K562 (cell line): ENCODE data around the gene ZNF331. TPM values are rescaled to one million over a fixed set of nuclear protein-coding genes. Genes with fewer than 3 reads are reported as not detected.

Experiments used
- ATAC-seq: fragments of 200-7000 bp; cut with Tn5 transposase; 3 replicates; pipeline ENCODE4 v1.9.1; 2020; ENCODE audit warnings: moderate library complexity
- BruUV-seq: library from RNA; stranded (reverse); fragments of 400-500 nt; replicated peaks from 2 replicates; lab custom pipeline; 2021; lab: Mats Ljungman, UMichigan
- CTCF ChIA-PET: fragments of 300-600 bp; formaldehyde crosslinking; extraction: SDS; loops from one replicate; lab custom pipeline; 2021; ENCODE audit warnings: low intra/inter-chr PET ratio; lab: Yijun Ruan, JAX
- POLR2A ChIA-PET: fragments of 300-600, 350-650 bp; sonication (Branson Sonifier 250); formaldehyde crosslinking; extraction: SDS; loops from one replicate; lab custom pipeline; 2021; ENCODE audit warnings: antibody characterized with exemption, inconsistent platforms; lab: Yijun Ruan, JAX
- DNase-seq, 4 experiments: peaks; one replicate each; pipeline versions ENCODE4 v3.0.0 to v3.0.0-alpha.2; 2011 to 2018; ENCODE audit warnings: low spot score in 3 of 4, mixed read lengths in 3 of 4; ENCODE audit errors: extremely low read depth in 1 of 4
- FAIRE-seq: peaks from 2 replicates; lab custom pipeline; 2011; peaks lifted over from hg19 to GRCh38; lab: Jason Lieb, UNC
- H2AFZ ChIP-seq: 2 replicates; pipeline ENCODE4 v1.6.0; 2011; ENCODE audit warnings: low read depth, low read length, control low read depth, inconsistent platforms
- H3K27ac ChIP-seq: fragments of 200-600 bp; 3 replicates; pipeline ENCODE4 v1.8.0; 2011; ENCODE audit warnings: low read depth, mild to moderate bottlenecking, control low read depth, inconsistent platforms, low read length, moderate library complexity, mixed read lengths; ENCODE audit errors: extremely low read depth
- H3K27me3 ChIP-seq, 2 experiments: fragments of 300-600 bp in 1 of 2; 2 replicates in 1 of 2; 3 replicates in 1 of 2; pipeline versions ENCODE4 v1.6.0 to v1.8.0; 2011; ENCODE audit warnings: inconsistent platforms in 2 of 2, low read length in 2 of 2, mild to moderate bottlenecking in 1 of 2, mixed read lengths in 1 of 2, moderate library complexity in 1 of 2; ENCODE audit not compliant: control insufficient read depth in 2 of 2, insufficient read depth in 2 of 2
- H3K36me3 ChIP-seq: fragments of 300-600 bp; 3 replicates; pipeline ENCODE4 v1.8.0; 2011; ENCODE audit warnings: mild to moderate bottlenecking, low read length, inconsistent platforms; ENCODE audit not compliant: control insufficient read depth, insufficient read depth
- H3K4me1 ChIP-seq, 2 experiments: fragments of 200-600 bp in 1 of 2; replicated peaks in 1 of 2; 2 replicates in 1 of 2; 3 replicates in 1 of 2; pipeline versions ENCODE4 v1.5.1 to v1.8.0; 2011; ENCODE audit warnings: inconsistent platforms in 2 of 2, low read length in 2 of 2, mild to moderate bottlenecking in 1 of 2, mixed read lengths in 1 of 2, moderate library complexity in 1 of 2; ENCODE audit not compliant: control insufficient read depth in 2 of 2, insufficient read depth in 2 of 2
- H3K4me2 ChIP-seq: 2 replicates; pipeline ENCODE4 v1.6.1; 2011; ENCODE audit warnings: low read length, control low read depth, inconsistent platforms, mixed read lengths; ENCODE audit not compliant: insufficient read depth
- H3K4me3 ChIP-seq: fragments of 200-600 bp; sonication (generic), shearing (Covaris generic); 2 replicates; pipeline ENCODE4 v1.5.1; 2016; ENCODE audit warnings: control low read depth, inconsistent platforms
- H3K79me2 ChIP-seq: fragments of 200-600 bp; 3 replicates; pipeline ENCODE4 v1.8.0; 2011; ENCODE audit warnings: low read length, inconsistent platforms; ENCODE audit not compliant: control insufficient read depth, insufficient read depth
- H3K9ac ChIP-seq, 2 experiments: 2 replicates each; pipeline versions ENCODE4 v1.6.0 to v1.6.1; 2011; ENCODE audit warnings: low read depth in 2 of 2, low read length in 2 of 2, control low read depth in 1 of 2, inconsistent platforms in 1 of 2, mild to moderate bottlenecking in 1 of 2, mixed read lengths in 1 of 2; ENCODE audit not compliant: insufficient read depth in 1 of 2
- H3K9me1 ChIP-seq: one replicate; pipeline ENCODE4 v1.6.0; 2011; ENCODE audit warnings: inconsistent platforms, mild to moderate bottlenecking, low read length, moderate library complexity; ENCODE audit not compliant: control insufficient read depth, insufficient read depth
- H3K9me3 ChIP-seq: replicated peaks from 2 replicates; pipeline ENCODE4 v1.5.1; 2011; ENCODE audit warnings: low read depth, low read length, inconsistent platforms; ENCODE audit not compliant: control insufficient read depth, insufficient read depth
- H4K20me1 ChIP-seq: replicated peaks from 2 replicates; pipeline ENCODE4 v1.6.1; 2011; ENCODE audit warnings: low read length, inconsistent platforms, mixed read lengths; ENCODE audit not compliant: control insufficient read depth, insufficient read depth
- ATF7 ChIP-seq: fragments of 450-650 bp; IDR thresholded peaks from 2 replicates; pipeline ENCODE4 v1.7.1; 2014; ENCODE audit warnings: mild to moderate bottlenecking, moderate library complexity
- ESRRB ChIP-seq: fragments of 250-450 bp; sonication (Bioruptor Pico); IDR thresholded peaks from 2 replicates; pipeline ENCODE4 v1.5.0; 2020; ENCODE audit warnings: mild to moderate bottlenecking, moderate library complexity, borderline replicate concordance
- MYNN ChIP-seq, 2 experiments: sonication (generic); formaldehyde crosslinking in 1 of 2; IDR thresholded peaks; 2 replicates each; pipeline versions ENCODE4 v1.5.0 to v1.6.1; 2016 to 2020; ENCODE audit warnings: antibody characterized with exemption in 1 of 2, missing genetic modification reagents in 1 of 2
- NCOA4 ChIP-seq: fragments of 450-650 bp; IDR thresholded peaks from 2 replicates; pipeline ENCODE4 v1.6.1; 2018; ENCODE audit warnings: mild to moderate bottlenecking; ENCODE audit not compliant: partially characterized antibody
- SUPT5H ChIP-seq: fragments of 450-650 bp; IDR thresholded peaks from 2 replicates; pipeline ENCODE4 v1.6.1; 2016
- ZNF232 ChIP-seq: sonication (generic); formaldehyde crosslinking; IDR thresholded peaks from 2 replicates; pipeline ENCODE4 v1.8.0; 2022; ENCODE audit warnings: mild to moderate bottlenecking, missing genetic modification reagents
- ZNF24 ChIP-seq: fragments of 450-650 bp; IDR thresholded peaks from 2 replicates; pipeline ENCODE4 v1.6.1; 2016
- ZNF253 ChIP-seq: fragments of 250-450 bp; sonication (Bioruptor Pico); conservative IDR thresholded peaks from 2 replicates; pipeline ENCODE4 v1.6.1; 2021; ENCODE audit warnings: mild to moderate bottlenecking
- ZNF324 ChIP-seq: fragments of 250-450 bp; sonication (Bioruptor Pico); IDR thresholded peaks from 2 replicates; pipeline ENCODE4 v1.4.0; 2020; ENCODE audit warnings: mild to moderate bottlenecking
- WGBS: fragments of 100-300 bp; shearing (Covaris generic); methylation state at CpG from one replicate; pipeline ENCODE4 v1.1.6; 2016; ENCODE audit warnings: low coverage, mixed read lengths; ENCODE audit not compliant: insufficient coverage; ENCODE audit errors: missing lambda C conversion rate; 5-methylcytosine and 5-hydroxymethylcytosine counted together
- in situ Hi-C: fragments of 300-500 bp; cut with MboI; formaldehyde crosslinking; loops from 4 replicates; pipeline ENCODE4 v1.15.0; 2018; ENCODE audit warnings: inconsistent platforms, mixed read lengths
- intact Hi-C: fragments of 100-400 bp; cut with micrococcal nuclease; formaldehyde crosslinking; loops from 2 replicates; pipeline ENCODE4 v1.14.2; 2022
- polyA plus RNA-seq, 8 experiments: library from polyadenylated mRNA; depleted of rRNA in 4 of 8; stranded (reverse) in 5 of 8; unstranded in 3 of 8; fragments of >200 nt; fragmentation: Nextera tagmentation in 2 of 8; fragmentation: Illumina TruSeq in 1 of 8; extraction: Ambion mirVana in 2 of 8; extraction: Trizol in 1 of 8; gene quantifications; 2 replicates each; pipeline versions ENCODE4 v1.2.1 to v1.2.3, GENCODE V29; 2011 to 2014; ENCODE audit warnings: inconsistent platforms in 1 of 8, missing spikeins in 1 of 8
- total RNA-seq, 7 experiments: library from RNA; depleted of rRNA in 6 of 7; stranded (reverse); fragments of >200 nt in 6 of 7; fragmentation: Illumina TruSeq in 2 of 7; extraction: Trizol in 2 of 7; gene quantifications; 2 replicates each; pipeline versions ENCODE4 v1.2.1 to v1.2.3, GENCODE V29; 2011 to 2021; ENCODE audit warnings: low replicate concordance in 1 of 7
- TF ChIP-seq, protein P1 (sequence below): fragments of 250-450 bp; sonication (Bioruptor Pico); IDR thresholded peaks from 2 replicates; pipeline ENCODE4 v1.4.0; 2020
- TF ChIP-seq, protein P2 (sequence below): sonication (generic); formaldehyde crosslinking; IDR thresholded peaks from 2 replicates; pipeline ENCODE4 v1.8.0; 2022; ENCODE audit warnings: missing genetic modification reagents, mild to moderate bottlenecking, moderate library complexity, borderline replicate concordance

ZNF331 gene
- total and polyA plus RNA-seq, 9 of the 15 experiments (the other 6 are each of a cell fraction or from before 2014, with no cell fraction given) = 0.23 to 2.7 (median 0.76) TPM

DNA sequence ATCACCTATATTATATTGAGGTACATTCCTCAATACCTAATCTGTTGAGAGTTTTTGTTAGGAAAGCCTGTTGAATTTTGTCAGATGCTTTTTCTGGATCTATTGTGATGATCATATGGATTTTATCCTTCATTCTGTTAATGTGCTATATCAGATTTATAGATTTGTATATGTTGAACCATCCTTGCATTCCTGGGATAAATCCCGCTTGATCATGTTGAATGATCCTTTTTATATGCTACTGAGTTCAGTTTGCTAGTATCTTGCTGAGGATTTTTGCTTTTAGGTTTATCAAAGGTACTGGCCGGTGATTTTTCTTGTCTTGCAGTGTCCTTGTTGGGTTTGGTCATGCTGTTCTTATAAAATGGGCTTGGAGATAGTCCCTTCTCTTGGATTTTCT is 12.0 kb upstream of the ZNF331 start:
- Histone ChIP-seq H4K20me1 (no peaks in the 10 kb centered on the region), H3K9me1 (no peaks in the 10 kb centered on the region), H3K4me1 (peaks cover 0 to 7% of the 10 kb centered on the region in 2 experiments; a peak in 2 of 5 replicates), H2AFZ (no peak overlapping the region), H3K79me2 (no peaks in the 10 kb centered on the region), H3K4me3 (no peak overlapping the region), H3K4me2 (no peak overlapping the region), H3K9me3 (peaks cover 5% of the 10 kb centered on the region), H3K27ac (no peak overlapping the region), H3K36me3 (no peaks in the 10 kb centered on the region), H3K9ac (no peak overlapping the region), H3K27me3 (no peaks in the 10 kb centered on the region; a peak in 1 of 5 replicates)
- ATAC-seq = no peak
- WGBS = 2% methylated on average over 2 of the region's 2 CpGs
- in situ Hi-C loops (no loop called here), intact Hi-C loops (no loop called here)
- CTCF ChIA-PET = interaction anchor here (0.7 kb wide), 1 partner anchor 16 kb away, joined by 4 read pairs; no protein-coding TSS in a partner anchor
- TF ChIP-seq ZNF232 (CRISPR knock-in tag) = no peak
- peak; percentile 95 for TF ChIP-seq ZNF324 (CRISPR knock-in tag)
- no TSS peak for BruUV-seq
- POLR2A ChIA-PET = no interaction called here
- FAIRE-seq = no peak
- no peak for DNase-seq

DNA sequence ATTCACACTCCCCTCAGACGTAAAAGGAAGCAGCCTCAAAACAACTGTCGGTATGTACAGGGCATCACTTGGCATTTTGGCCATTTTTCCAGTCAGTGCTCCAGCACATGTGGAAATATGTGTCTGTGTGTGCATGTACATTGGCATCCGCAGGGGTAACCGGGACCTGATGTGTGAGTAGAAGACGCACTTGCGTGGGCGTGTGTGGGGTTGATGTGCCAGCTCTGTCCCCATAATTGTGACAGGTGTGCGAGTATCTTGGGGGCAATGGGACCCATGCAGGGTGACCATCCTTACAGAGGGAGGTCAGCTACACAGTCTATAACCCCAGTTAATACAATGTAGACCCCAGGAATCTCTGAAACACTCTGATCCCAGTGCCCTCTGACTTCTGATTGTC is 7.3 kb upstream of the ZNF331 start:
- Histone ChIP-seq H3K4me1 (no peaks in the 10 kb centered on the region), H3K4me3 (no peak overlapping the region), H2AFZ (no peak overlapping the region), H3K27ac (no peak overlapping the region), H3K9me3 (no peaks in the 10 kb centered on the region), H3K9ac (no peak overlapping the region), H3K79me2 (no peaks in the 10 kb centered on the region), H3K27me3 (no peaks in the 10 kb centered on the region; a peak in 1 of 5 replicates), H4K20me1 (no peaks in the 10 kb centered on the region), H3K9me1 (no peaks in the 10 kb centered on the region), H3K36me3 (no peaks in the 10 kb centered on the region), H3K4me2 (no peak overlapping the region)
- DNase-seq = no peak
- ChIA-PET POLR2A (no interaction called here), CTCF (no interaction called here)
- no peak for FAIRE-seq
- ATAC-seq = no peak
- intact Hi-C loops = no loop called here
- 4% methylated on average over 8 of the region's 8 CpGs for WGBS
- no TSS peak for BruUV-seq
- in situ Hi-C loops = no loop called here
- TF ChIP-seq SUPT5H (no peak), MYNN (IDR thresholded peaks at IDR 0.05) (no peak), MYNN (CRISPR knock-in tag; IDR thresholded peaks at IDR 0.05) (no peak), NCOA4 (no peak), ESRRB (CRISPR knock-in tag) (no peak), ATF7 (no peak), ZNF24 (no peak), ZNF253 (CRISPR knock-in tag) (no peak)
- TF ChIP-seq, protein P1, sequence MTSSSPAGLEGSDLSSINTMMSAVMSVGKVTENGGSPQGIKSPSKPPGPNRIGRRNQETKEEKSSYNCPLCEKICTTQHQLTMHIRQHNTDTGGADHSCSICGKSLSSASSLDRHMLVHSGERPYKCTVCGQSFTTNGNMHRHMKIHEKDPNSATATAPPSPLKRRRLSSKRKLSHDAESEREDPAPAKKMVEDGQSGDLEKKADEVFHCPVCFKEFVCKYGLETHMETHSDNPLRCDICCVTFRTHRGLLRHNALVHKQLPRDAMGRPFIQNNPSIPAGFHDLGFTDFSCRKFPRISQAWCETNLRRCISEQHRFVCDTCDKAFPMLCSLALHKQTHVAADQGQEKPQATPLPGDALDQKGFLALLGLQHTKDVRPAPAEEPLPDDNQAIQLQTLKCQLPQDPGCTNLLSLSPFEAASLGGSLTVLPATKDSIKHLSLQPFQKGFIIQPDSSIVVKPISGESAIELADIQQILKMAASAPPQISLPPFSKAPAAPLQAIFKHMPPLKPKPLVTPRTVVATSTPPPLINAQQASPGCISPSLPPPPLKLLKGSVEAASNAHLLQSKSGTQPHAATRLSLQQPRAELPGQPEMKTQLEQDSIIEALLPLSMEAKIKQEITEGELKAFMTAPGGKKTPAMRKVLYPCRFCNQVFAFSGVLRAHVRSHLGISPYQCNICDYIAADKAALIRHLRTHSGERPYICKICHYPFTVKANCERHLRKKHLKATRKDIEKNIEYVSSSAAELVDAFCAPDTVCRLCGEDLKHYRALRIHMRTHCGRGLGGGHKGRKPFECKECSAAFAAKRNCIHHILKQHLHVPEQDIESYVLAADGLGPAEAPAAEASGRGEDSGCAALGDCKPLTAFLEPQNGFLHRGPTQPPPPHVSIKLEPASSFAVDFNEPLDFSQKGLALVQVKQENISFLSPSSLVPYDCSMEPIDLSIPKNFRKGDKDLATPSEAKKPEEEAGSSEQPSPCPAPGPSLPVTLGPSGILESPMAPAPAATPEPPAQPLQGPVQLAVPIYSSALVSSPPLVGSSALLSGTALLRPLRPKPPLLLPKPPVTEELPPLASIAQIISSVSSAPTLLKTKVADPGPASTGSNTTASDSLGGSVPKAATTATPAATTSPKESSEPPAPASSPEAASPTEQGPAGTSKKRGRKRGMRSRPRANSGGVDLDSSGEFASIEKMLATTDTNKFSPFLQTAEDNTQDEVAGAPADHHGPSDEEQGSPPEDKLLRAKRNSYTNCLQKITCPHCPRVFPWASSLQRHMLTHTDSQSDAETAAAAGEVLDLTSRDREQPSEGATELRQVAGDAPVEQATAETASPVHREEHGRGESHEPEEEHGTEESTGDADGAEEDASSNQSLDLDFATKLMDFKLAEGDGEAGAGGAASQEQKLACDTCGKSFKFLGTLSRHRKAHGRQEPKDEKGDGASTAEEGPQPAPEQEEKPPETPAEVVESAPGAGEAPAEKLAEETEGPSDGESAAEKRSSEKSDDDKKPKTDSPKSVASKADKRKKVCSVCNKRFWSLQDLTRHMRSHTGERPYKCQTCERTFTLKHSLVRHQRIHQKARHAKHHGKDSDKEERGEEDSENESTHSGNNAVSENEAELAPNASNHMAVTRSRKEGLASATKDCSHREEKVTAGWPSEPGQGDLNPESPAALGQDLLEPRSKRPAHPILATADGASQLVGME (CRISPR knock-in tag) = no peak
- TF ChIP-seq, protein P2, sequence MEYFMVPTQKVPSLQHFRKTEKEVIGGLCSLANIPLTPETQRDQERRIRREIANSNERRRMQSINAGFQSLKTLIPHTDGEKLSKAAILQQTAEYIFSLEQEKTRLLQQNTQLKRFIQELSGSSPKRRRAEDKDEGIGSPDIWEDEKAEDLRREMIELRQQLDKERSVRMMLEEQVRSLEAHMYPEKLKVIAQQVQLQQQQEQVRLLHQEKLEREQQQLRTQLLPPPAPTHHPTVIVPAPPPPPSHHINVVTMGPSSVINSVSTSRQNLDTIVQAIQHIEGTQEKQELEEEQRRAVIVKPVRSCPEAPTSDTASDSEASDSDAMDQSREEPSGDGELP = no peak
